Activated CD4-positive, alpha-beta T cell treated with anti-CD3 and anti-CD28 coated beads for 36 hours (primary cell): ENCODE measurements around the gene RMDN3. TPM values are rescaled to one million over a fixed set of nuclear protein-coding genes. Genes with fewer than 3 reads are reported as not detected.
A peak's percentile ranks its signal among the peaks of the same experiment; 100 is the strongest.

Experiments
- ATAC-seq: fragments of 200-7000 bp; cut with Tn5 transposase; one replicate; pipeline ENCODE4 v1.10.0; 2021; ENCODE audit warnings: mild to moderate bottlenecking, moderate library complexity
- CTCF ChIA-PET: fragments of 350-600 bp; sonication (Branson Sonifier 250); formaldehyde crosslinking; loops from one replicate; lab custom pipeline; 2021; ENCODE audit warnings: antibody characterized with exemption; lab: Charles Lee
- POLR2A ChIA-PET: fragments of 350-600 bp; sonication (Branson Sonifier 250); formaldehyde crosslinking; loops from one replicate; lab custom pipeline; 2021; ENCODE audit warnings: antibody characterized with exemption, inconsistent platforms; lab: Charles Lee
- DNase-seq: peaks from one replicate; pipeline ENCODE4 v3.0.0-alpha.2; 2020
- H3K27ac Mint-ChIP-seq: one replicate; pipeline ENCODE4 v1.8.0; 2021; ENCODE audit warnings: mixed read lengths
- H3K27me3 Mint-ChIP-seq: one replicate; pipeline ENCODE4 v1.8.0; 2021; ENCODE audit warnings: mixed read lengths
- H3K36me3 Mint-ChIP-seq: one replicate; pipeline ENCODE4 v1.8.0; 2021; ENCODE audit warnings: low read depth, mixed read lengths
- H3K4me1 Mint-ChIP-seq: one replicate; pipeline ENCODE4 v1.8.0; 2021; ENCODE audit warnings: mixed read lengths
- H3K4me3 Mint-ChIP-seq: one replicate; pipeline ENCODE4 v1.8.0; 2021; ENCODE audit warnings: mild to moderate bottlenecking, moderate library complexity, mixed read lengths
- H3K9me3 Mint-ChIP-seq: one replicate; pipeline ENCODE4 v1.8.0; 2021; ENCODE audit warnings: low read depth, mixed read lengths
- intact Hi-C, 2 experiments: fragments of 100-400 bp; cut with DNase I in 1 of 2; cut with micrococcal nuclease in 1 of 2; formaldehyde crosslinking; loops; one replicate each; pipeline versions ENCODE4 v1.14.2 to v1.15.1; 2022 to 2024; cut with DNase I, micrococcal nuclease
- total RNA-seq, 2 experiments: library from RNA; stranded (reverse); gene quantifications; one replicate each; pipeline ENCODE4 v1.2.3, GENCODE V29; 2021

The RMDN3 gene
- total RNA-seq, 2 experiments from 2014 or later, result 12.3 to 18.8 TPM

DNA sequence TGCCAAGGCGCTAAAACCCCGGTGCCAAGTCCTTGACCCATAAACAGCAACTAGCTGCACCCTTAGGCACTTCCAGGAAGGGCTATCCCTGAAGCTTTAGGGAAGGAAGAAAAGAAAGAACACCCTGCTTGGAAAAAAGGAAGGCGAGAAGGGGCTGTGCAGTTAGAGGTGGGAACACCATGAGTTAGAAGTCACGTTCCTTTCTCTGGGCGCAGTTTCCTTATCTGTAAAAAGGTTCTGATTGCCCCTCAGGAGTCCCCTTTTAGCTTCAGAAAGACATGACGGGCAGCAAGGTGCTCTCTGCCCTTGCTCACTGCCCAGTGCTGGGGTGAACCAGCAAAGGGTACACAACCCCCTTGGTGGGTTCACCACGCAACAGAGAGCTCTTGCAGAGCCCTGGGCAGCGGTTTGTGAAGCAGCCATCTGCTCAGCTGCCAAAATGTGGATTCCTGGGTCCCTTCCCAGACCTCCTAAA lies 9.6 kb upstream of the RMDN3 start:
- H3K36me3 Mint-ChIP-seq, result peaks cover 6% of the 10 kb centered on the region
- DNase-seq (no peak), ATAC-seq (no peak)
- H3K9me3 Mint-ChIP-seq, result no peaks in the 10 kb centered on the region
- ChIA-PET CTCF (interaction anchor here (0.7 to 1.9 kb wide), 6 partner anchors 10 to 131 kb away, joined by 3 to 7 read pairs (median 4); partner anchors contain the start of gene RMDN3), POLR2A (interaction anchor here (0.7 to 1.6 kb wide), 3 partner anchors 8 to 79 kb away, joined by 3 to 4 read pairs (median 3); no protein-coding TSS in a partner anchor)
- peak overlapping the region; percentile 90 for H3K27ac Mint-ChIP-seq
- H3K4me1 Mint-ChIP-seq, result peaks cover 41% of the 10 kb centered on the region
- peak overlapping the region; percentile 79 for H3K4me3 Mint-ChIP-seq
- intact Hi-C loops, result loop anchor here (1.0 to 2.0 kb wide), 4 partner anchors 9 to 70 kb away; partner anchors contain the start of genes DNAJC17 (in 2 of the 2), ZFYVE19 (in 2 of the 2), RAD51 (in 1 of the 2) and RMDN3 (in 1 of the 2)
- no peaks in the 10 kb centered on the region for H3K27me3 Mint-ChIP-seq

DNA sequence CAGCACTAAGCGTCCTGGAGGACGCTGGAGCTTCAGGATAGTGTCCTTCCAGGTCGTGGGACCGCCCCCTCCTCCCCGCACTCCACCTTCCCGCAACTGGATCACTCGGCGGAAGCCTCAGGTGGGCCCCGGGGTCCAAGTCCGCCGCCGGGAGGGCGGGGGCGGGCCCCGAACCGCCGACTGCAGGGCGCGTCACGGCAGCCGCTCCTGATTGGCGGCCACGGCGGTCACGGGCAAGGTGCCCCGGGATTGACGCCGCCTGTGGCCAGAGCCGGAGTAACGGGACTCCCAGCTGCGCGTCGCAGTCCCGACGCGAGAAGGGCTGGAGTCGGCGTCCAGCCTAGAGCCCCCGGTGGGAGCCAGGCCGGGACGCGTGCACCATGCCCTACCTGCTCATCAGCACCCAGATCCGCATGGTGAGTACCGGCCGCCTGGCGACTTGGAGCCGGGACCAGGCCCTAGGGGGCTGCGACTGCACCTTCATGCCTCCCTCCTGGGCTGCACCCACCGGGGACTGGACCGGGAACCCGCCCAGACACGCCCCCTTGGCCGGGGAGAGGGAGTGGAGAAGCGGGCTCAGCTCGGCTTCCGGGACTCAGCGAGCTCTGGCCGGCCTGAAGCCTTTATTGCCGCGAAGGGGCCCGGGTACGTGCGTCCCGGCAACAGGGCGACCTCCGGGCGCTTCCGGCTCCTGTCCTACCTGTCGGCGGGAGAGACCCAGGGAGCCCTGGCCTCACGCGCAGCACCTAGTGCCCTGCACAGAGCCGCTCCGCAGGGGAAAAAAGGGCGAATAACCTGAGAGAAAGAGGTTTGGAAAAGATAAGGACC lies 9.0 kb upstream of the RMDN3 start, which contains the start of gene GCHFR:
Gene GCHFR (plus strand): TSS at position 268 of the 828 bp plus-strand sequence. CDS start 113 bp downstream, at position 381.
- Mint-ChIP-seq H3K27ac (peak within 1 kb of the TSS; percentile 90), H3K4me1 (peaks cover 35% of the 10 kb centered on the region), H3K4me3 (peak within 1 kb of the TSS; percentile 79), H3K36me3 (peaks cover 6% of the 10 kb centered on the region), H3K9me3 (no peaks in the 10 kb centered on the region), H3K27me3 (no peaks in the 10 kb centered on the region)
- ATAC-seq, result peak; percentile 73
- POLR2A ChIA-PET, result interaction anchor here (0.5 to 1.6 kb wide), 4 partner anchors 7 to 726 kb away, joined by 3 to 6 read pairs (median 4); partner anchors contain the start of gene RAD51
- peak; percentile 85 for DNase-seq
- intact Hi-C loops, result loop anchor here (1.0 to 2.0 kb wide), 5 partner anchors 9 to 353 kb away; partner anchors contain the start of genes DNAJC17 (in 2 of the 2), ZFYVE19 (in 2 of the 2), INO80 (in 1 of the 2) and RAD51 (in 1 of the 2)
- CTCF ChIA-PET, result interaction anchor here (0.6 to 1.9 kb wide), 8 partner anchors 9 to 809 kb away, joined by 3 to 7 read pairs (median 4); partner anchors contain the start of gene RMDN3

DNA sequence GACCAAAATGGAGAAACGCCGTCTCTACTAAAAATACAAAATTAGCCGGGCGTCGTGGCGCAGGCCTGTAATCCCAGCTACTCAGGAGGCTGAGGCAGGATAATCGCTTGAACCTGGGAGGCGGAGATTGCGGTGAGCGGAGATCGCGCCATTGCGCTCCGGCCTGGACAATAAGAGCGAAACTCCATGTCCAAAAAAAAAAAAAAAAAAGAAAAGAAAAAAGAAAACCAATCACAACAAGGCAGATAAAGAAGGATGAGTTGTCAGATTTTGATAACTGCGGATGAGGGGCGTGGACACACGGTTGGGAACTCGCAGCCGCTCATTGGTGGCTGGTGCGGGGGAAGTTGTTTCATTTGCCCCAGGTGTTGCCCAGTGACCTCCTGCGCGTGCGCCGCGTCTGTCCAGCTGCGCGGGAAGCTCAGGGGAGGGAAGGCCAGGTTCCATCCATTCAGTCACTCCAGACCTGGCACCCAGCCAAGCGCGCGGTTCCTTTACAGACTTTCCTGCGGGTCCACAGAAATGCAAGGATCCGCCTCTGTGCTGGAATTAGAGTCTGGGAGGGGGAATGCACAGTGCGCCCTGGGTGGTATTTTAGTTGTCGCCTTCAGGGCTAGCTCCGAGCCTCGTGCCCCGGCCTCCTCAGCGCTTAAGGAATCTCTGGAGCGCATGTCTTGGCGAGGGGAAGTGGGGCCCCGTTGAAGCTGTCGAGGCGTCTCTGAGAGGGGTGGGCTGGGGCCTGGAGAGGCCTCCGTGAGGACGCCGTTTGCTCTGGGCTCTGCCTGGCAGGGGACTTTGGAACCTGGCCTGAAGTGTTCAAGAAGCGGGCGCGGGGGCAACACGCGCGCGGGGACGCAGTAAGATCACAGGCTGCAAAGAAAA lies 8.1 kb upstream of the RMDN3 start:
- H3K36me3 Mint-ChIP-seq, result peaks cover 2% of the 10 kb centered on the region
- intact Hi-C loops, result loop anchor here in 1 of 2 experiments (1.0 to 2.0 kb wide), 2 partner anchors 8 to 354 kb away; partner anchors contain the start of genes INO80 and RMDN3
- H3K27me3 Mint-ChIP-seq, result no peaks in the 10 kb centered on the region
- DNase-seq (peak; percentile 71), ATAC-seq (peak; percentile 12)
- H3K4me1 Mint-ChIP-seq, result peaks cover 26% of the 10 kb centered on the region
- peak overlapping the region; percentile 79 for H3K4me3 Mint-ChIP-seq
- peak overlapping the region; percentile 90 for H3K27ac Mint-ChIP-seq
- ChIA-PET POLR2A (interaction anchor here (0.6 to 0.8 kb wide), 2 partner anchors 18 to 69 kb away, joined by 4 to 5 read pairs; partner anchors contain the start of gene RAD51), CTCF (interaction anchor here (1.4 to 1.5 kb wide), 2 partner anchors 16 to 19 kb away, joined by 4 to 7 read pairs; no protein-coding TSS in a partner anchor)
- H3K9me3 Mint-ChIP-seq, result no peaks in the 10 kb centered on the region

DNA sequence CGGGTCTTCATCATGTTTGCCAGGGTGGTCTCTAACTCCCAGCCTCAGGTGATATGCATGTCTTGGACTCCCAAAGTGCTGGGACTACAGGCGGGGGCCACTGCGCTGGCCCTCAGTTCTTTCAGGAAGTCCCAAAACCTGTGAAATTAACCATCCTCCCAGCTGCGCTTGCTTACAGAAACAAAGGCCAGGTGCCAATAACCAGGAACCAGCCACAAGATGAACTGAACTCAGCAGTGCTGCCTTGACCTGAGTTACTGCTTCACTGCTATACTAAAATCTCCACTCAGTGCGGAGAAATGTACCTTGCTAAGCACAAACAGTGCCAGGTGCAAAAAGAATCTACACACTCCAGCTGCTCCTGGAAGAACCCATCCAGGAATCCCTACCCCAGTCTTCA lies 4.9 kb upstream of the RMDN3 start:
- CTCF ChIA-PET, result interaction anchor here (1.0 to 1.1 kb wide), 2 partner anchors 16 to 22 kb away, joined by 3 to 4 read pairs; no protein-coding TSS in a partner anchor
- ATAC-seq (no peak), DNase-seq (no peak)
- Mint-ChIP-seq H3K9me3 (no peaks in the 10 kb centered on the region), H3K27ac (no peak overlapping the region), H3K27me3 (no peaks in the 10 kb centered on the region), H3K36me3 (no peaks in the 10 kb centered on the region), H3K4me1 (peaks cover 17% of the 10 kb centered on the region), H3K4me3 (no peak overlapping the region)
- POLR2A ChIA-PET, result interaction anchor here (0.7 to 0.8 kb wide), 2 partner anchors 13 to 66 kb away, joined by 3 read pairs; no protein-coding TSS in a partner anchor
- intact Hi-C loops, result loop anchor here (5.0 kb wide), 2 partner anchors 68 to 192 kb away; partner anchors contain the start of gene CHAC1 (in 1 of the 2)

DNA sequence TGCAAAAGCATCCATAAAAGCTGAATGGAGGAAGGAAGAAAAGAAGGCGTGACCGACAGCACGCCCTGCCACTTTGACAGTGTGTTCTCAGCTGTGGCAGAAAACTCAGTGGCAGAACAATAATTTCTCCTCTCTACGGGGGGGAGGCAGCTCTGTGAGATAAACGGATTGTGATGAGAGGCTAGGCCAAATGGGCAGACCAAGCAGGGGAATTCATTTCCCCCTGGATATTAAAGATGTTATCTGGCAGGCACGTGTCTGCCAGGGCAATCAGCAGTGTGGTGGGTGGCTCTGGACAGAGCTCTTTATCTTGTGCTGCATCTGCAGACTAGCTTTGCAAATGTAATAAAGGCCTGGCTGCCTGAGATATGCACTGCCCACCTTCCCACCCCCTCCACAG lies 1.9 kb upstream of the RMDN3 start:
- Mint-ChIP-seq H3K4me1 (peaks cover 22% of the 10 kb centered on the region), H3K9me3 (no peaks in the 10 kb centered on the region), H3K27me3 (no peaks in the 10 kb centered on the region), H3K27ac (no peak overlapping the region), H3K4me3 (no peak overlapping the region), H3K36me3 (peaks cover 10% of the 10 kb centered on the region)
- no peak for ATAC-seq
- ChIA-PET CTCF (interaction anchor here (0.7 to 2.6 kb wide), 3 partner anchors 9 to 157 kb away, joined by 3 to 12 read pairs (median 5); no protein-coding TSS in a partner anchor), POLR2A (interaction anchor here (0.6 to 1.2 kb wide), 4 partner anchors 8 to 71 kb away, joined by 3 to 7 read pairs (median 5); partner anchors contain the start of gene C15orf62)
- intact Hi-C loops, result loop anchor here (5.0 kb wide), 2 partner anchors 65 to 195 kb away; partner anchors contain the start of gene CHAC1 (in 1 of the 2)
- DNase-seq, result no peak

DNA sequence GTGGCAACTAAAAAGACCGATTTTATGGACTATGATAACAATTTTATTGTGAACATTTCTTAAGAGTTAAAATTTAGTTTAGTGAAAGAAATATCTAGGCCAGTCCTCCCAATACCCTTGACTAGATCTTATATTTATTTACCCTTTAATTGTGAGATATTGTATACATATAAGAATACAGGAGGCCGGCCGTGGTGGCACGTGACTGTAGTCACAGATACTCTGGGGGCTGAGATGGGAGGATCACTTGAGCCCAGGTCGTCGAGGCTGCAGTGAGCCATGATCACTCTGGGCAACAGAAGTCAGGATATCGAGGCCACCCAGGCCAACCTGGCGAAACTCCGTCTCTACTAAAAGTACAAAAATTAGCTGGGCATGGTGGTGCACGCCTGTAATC lies 756 bp upstream of the RMDN3 start:
- Mint-ChIP-seq H3K4me3 (peak overlapping the region; percentile 91), H3K4me1 (peaks cover 27% of the 10 kb centered on the region), H3K36me3 (peaks cover 21% of the 10 kb centered on the region), H3K27ac (peak overlapping the region; percentile 99), H3K27me3 (no peaks in the 10 kb centered on the region), H3K9me3 (no peaks in the 10 kb centered on the region)
- intact Hi-C loops, result loop anchor here (1.0 to 5.0 kb wide), 17 partner anchors 7 to 576 kb away; partner anchors contain the start of genes DNAJC17 (in 2 of the 2), ZFYVE19 (in 2 of the 2), BAHD1 (in 1 of the 2) and CCDC32 (in 1 of the 2)
- POLR2A ChIA-PET, result interaction anchor here (0.6 to 1.2 kb wide), 3 partner anchors 61 to 382 kb away, joined by 3 to 6 read pairs (median 5); no protein-coding TSS in a partner anchor
- DNase-seq (peak; percentile 34), ATAC-seq (no peak)
- CTCF ChIA-PET, result interaction anchor here (2.6 kb wide), 1 partner anchor 27 kb away, joined by 12 read pairs; no protein-coding TSS in a partner anchor

DNA sequence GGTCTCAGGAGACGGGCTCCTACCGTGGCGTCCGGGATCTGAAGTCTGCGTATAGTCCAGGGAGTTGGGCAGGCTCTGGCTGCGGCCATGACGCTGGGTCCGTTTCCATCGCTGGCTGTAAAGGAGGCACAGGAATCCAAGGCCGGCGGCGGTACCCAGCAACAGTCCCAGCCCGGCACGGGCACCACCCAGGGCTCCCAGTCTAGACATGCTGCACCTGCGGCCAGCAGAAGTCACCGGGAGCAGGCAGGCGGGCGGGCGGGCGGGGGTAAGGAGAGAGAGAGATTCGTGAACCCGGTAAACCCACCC lies 526 bp downstream of the RMDN3 start:
- Mint-ChIP-seq H3K4me3 (peak overlapping the region; percentile 91), H3K27ac (peak overlapping the region; percentile 82), H3K9me3 (no peaks in the 10 kb centered on the region), H3K4me1 (peaks cover 27% of the 10 kb centered on the region), H3K36me3 (peaks cover 26% of the 10 kb centered on the region), H3K27me3 (no peaks in the 10 kb centered on the region)
- DNase-seq (peak; percentile 39), ATAC-seq (peak; percentile 2)
- POLR2A ChIA-PET, result no interaction called here
- CTCF ChIA-PET, result interaction anchor here (1.3 kb wide), 1 partner anchor 10 kb away, joined by 3 read pairs; the partner anchor contains the start of gene GCHFR
- intact Hi-C loops, result loop anchor here in 1 of 2 experiments (1.0 to 2.0 kb wide), 4 partner anchors 32 to 663 kb away; partner anchors contain the start of genes CHP1, EXD1, INO80 and RTF1

DNA sequence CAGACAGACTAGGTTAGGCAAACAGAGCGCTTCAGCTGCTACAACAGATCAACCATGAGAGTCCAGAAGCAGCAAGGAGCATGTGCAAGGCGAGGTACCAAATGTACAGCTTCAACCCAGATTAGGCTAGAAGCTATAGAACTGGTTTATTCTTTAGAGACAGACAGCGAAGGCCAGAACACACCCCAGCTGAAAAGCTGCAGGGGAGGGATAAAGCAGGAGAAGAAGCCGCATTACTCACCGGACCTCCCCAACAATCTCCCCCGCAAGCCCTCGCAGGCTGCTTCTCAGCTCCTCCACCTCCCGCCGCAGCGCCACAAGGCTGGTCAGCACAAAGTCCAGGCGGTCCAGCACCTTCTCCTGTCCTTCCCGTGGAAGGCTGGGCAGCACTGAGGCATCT lies 3.3 kb downstream of the RMDN3 start:
- intact Hi-C loops, result no loop called here
- H3K27ac Mint-ChIP-seq, result no peak overlapping the region
- ATAC-seq, result no peak

DNA sequence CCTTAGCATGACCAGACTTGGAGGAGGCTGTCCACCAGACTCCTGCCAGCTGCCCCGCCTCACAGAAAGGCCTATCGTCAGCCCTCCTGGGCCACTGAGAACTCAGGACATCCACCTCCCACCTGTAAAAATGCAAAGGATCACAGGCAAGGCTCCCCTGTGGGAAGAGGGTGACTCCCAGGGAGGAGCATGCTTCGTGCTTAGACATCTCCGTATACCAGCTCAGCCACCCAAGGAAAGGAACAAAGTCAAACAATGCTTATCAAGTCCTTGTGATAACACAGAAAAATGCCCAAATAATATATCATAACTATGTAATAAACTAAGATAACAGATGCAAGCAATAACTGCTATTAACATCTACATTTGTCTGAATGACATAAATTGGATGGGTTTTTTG lies 4.2 kb downstream of the RMDN3 start:
- Mint-ChIP-seq H3K36me3 (peaks cover 39% of the 10 kb centered on the region), H3K27me3 (no peaks in the 10 kb centered on the region), H3K27ac (no peak overlapping the region), H3K9me3 (no peaks in the 10 kb centered on the region), H3K4me1 (peaks cover 30% of the 10 kb centered on the region), H3K4me3 (no peak overlapping the region)
- POLR2A ChIA-PET, result no interaction called here
- ATAC-seq (no peak), DNase-seq (no peak)
- CTCF ChIA-PET, result interaction anchor here (1.3 to 1.7 kb wide), 2 partner anchors 20 to 32 kb away, joined by 4 read pairs; no protein-coding TSS in a partner anchor
- intact Hi-C loops, result no loop called here

More for the DNA sequence above, 3.3 kb downstream of the RMDN3 start:
- Mint-ChIP-seq H3K27me3 (no peaks in the 10 kb centered on the region), H3K4me3 (no peak overlapping the region), H3K9me3 (no peaks in the 10 kb centered on the region), H3K36me3 (peaks cover 39% of the 10 kb centered on the region), H3K4me1 (peaks cover 29% of the 10 kb centered on the region)
- no peak for DNase-seq
- CTCF ChIA-PET, result interaction anchor here (0.6 to 1.7 kb wide), 4 partner anchors 13 to 1829 kb away, joined by 3 to 5 read pairs (median 4); no protein-coding TSS in a partner anchor
- POLR2A ChIA-PET, result no interaction called here
